DMS 273 (cell line): ENCODE data around the gene UBA6.
"Not testable (repeated sequence)": the region's sequence is repeated elsewhere in the genome, so short reads cannot be mapped to it uniquely, and the experiment has no call there.

Experiments
- DNase-seq: peaks from one replicate; lab custom pipeline; 2025; ENCODE audit not compliant: unreplicated experiment; lab: John Stamatoyannopoulos, UW

Gene UBA6

GRCh38 chr4:67700738-67701516, at the start of gene UBA6:
TSS of gene UBA6 (minus strand) at chr4:67701155. CDS start at chr4:67701119, 36 bp downstream.
- DNase-seq, result peak; percentile 97

DNA sequence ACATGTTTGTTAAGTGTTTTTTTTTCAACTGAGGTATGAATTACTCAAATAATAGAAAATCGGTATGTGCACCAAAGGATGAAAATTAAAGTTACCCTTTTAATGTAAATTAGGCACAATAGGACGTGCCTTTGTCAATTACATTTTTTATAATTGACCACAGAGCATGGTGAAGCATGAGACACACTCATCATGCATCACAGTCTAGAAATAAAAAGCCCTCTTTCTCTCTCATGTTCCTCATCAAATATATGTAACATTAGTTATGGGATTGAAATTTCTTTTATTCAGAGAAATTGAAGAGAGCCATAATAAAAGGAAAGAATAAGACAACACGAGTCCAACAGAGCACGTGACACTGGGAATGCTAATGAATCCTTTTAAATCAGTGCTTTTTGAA, 49.7 kb upstream of the UBA6 start:
- no peak for DNase-seq

GRCh38 chr4:67749286-67749685, 48.3 kb upstream of the UBA6 start:
- DNase-seq, result no peak

GRCh38 chr4:67746797-67747495, 46.0 kb upstream of the UBA6 start:
- peak; percentile 51 for DNase-seq

DNA sequence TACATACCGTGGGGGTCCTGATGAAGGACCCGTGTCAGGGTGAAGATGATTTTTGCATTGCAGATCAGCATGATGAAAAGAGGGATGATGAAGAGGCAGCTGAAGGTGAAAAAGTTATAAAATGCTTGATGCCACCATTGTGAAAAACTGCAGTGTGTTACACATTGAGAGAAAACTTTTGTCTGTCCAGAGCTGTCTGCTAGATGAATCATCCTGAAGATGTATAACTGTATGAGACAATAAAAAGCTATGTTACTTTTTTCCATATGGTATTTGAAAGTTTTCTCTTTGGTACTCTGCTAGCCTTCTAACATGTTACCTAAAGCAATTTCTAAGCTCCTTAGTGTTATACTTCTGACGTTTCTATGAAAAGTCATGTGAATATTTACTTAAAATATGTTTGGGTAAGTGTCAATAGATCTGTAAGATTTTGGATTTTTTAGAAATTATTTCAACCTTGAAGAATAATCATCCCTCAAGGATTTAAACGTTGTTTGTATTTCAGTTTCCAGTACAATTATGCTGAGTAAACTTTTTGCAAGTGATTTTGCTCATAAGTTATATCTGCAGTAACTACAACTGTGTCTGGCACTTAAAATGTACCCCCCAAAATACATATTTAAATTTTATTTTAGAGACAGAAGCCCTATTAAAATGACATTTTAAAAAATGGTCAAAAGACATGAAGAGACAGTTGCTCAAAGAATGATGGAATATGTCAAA, 43.8 kb upstream of the UBA6 start:
- DNase-seq, result no peak

DNA sequence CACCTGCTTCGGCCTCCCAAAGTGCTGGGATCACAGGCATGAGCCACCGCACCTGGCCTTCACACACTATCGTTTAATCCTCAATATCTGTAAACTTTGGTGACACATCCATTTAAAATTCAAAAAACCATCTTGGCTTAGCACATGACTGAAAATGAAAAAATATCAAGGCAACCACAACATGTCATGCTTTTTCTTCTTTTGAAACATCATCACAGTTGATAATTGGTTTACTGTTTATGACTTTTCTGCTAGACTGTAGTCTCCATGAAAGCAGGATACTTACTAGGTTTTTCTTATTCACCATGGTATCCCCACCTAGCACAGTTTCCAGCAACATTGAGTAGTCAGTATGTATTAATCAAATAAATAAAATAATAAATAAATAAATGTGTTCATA, 42.2 kb upstream of the UBA6 start:
- no peak for DNase-seq

- DNase-seq, result no peak
Measured at GRCh38 chr4:67736262-67736661, 35.3 kb upstream of the UBA6 start.

DNA sequence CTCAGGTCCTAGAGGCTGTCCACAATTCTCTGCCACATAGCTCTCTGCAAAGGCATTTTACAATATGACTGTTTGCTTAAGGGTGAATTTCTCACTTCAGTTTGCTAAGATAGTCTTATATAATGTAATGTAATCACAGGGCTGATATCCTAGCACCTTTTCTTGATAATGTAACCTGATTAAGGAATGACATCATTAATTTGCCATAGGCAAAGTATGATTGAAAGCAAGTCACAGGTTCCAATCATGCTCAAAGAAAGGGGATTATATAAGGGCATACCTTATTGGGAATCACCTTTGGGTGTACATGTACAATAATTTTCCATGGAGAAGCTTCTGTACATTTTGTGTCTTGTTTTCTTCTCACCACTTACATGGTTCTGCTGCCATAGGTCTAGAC, 34.4 kb upstream of the UBA6 start:
- no peak for DNase-seq

GRCh38 chr4:67730511-67730910, 29.6 kb upstream of the UBA6 start:
- not testable (repeated sequence) for DNase-seq

- DNase-seq, result no peak
Measured at GRCh38 chr4:67727124-67727850, 26.3 kb upstream of the UBA6 start.

DNA sequence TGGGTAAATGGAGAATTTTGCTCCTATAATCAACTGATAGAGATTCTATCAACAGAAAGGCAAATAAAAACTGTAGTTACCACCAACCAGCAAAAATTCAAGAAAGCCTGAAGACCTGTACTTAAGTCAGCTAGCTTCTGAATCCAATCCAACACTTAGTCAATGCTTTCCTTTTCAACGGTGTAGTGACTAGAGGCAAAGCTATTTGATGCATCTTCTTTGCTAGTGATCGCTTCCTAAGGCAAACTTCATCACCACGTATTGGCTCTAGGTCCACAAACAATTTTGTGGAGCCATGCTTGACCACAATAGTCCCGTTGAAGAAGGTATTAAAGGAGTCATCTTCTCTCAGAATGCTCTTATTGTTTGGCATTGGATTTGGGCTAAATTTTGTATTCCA, 25.0 kb upstream of the UBA6 start:
- no peak for DNase-seq

DNA sequence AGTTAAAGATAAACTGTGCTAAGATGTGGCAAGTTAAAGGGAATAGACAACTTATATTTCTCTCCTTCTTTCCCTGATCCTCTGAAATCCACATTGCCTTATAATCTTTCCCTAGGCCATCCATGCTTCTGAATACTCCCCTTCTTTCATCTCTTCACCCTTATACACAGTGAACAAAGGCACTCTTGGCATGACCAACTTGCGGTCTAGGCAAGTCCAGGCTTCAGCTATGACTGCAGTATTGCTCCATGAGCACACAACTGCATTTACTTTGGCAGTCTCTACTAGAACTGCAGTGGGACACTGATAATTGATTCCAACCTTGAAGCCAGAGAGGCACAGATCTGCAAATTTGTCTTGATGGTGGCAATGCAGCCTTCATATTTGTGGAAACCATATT, 24.2 kb upstream of the UBA6 start:
- DNase-seq, result no peak

- no peak for DNase-seq
Measured at GRCh38 chr4:67723949-67724348, 23.0 kb upstream of the UBA6 start.

GRCh38 chr4:67723341-67723740, 22.4 kb upstream of the UBA6 start:
- no peak for DNase-seq

- no peak for DNase-seq
Measured at GRCh38 chr4:67721770-67722597, 21.0 kb upstream of the UBA6 start.

DNA sequence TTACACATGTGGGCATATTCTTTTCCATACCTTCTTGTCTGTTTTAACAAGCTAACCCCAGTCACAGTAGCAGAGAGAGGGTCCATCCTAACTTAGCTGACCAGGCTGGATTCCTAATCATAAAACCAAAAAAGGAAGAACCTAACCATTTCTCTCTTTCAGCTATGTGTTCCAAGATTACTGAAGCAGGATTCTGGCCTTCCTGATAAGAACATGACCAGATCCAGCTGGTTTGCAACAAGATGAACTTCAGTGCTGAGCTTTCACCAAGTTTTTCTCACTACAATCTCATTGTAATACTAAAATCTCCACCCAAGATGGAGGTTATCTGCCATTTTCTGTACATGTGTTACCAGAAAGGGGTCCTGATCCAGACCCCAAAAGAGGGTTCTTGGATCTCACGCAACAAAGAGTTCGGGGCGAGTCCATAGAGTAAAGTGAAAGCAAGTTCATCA, 20.4 kb upstream of the UBA6 start:
- DNase-seq, result no peak

DNA sequence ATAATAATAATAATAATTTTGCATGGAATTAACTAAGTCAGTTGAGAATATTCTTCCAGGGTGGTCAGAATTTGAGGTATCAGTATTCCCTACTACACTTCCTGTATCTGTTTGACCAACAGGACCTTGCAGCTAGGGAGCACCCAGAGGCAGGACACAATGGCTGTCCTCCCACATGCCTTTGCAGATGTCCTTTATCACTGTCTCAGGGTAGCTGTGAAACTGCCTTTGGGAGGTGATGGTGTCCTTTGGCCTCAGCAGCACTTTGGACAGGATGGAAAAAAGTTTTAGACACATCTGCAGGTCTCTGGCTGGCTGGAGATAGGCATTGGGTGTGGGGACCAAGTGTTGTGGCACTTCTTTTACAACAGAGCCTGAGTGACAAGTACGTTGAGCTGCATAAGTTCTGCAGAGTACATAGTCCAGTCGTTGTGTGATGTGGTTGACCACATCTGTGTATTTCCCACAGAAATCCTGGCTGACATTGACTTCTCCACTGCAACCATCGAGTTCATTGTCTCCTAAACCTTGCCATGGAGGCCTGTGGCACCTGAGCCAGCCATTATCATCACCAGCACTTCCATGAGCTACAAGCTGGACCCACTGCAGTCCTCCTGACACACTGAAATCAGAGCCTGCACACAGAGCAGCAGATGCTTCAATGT, 19.1 kb upstream of the UBA6 start:
- no peak for DNase-seq

- DNase-seq, result no peak
Measured at GRCh38 chr4:67718848-67719247, 17.9 kb upstream of the UBA6 start.

GRCh38 chr4:67717586-67717985, 16.6 kb upstream of the UBA6 start:
- DNase-seq, result no peak

DNA sequence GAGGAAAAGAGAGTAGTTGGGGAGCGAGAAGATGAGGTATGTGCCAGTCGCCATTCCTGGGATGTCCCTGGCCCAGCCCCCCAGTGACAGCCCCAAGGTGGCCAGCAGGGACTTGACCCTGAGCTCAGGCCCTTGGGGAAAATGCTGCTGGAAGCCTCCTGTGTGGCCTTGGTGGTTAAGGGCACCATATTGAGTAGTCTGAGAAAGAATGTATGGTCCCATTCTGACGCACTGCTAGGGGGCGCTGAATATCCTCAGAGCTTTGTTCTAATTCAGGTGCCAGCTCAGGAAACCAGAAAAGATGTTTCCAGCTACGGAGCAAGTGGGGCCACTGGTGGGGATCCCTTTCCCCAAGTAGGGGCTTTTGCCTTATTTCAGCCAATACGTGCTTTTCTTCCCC, 14.0 kb upstream of the UBA6 start:
- no peak for DNase-seq
